Stimulated activated naive CD4-positive, alpha-beta T cell (primary cell): Measurements from ENCODE around the gene CDKAL1.
"Not testable (repeated sequence)": the region's sequence is repeated elsewhere in the genome, so short reads cannot be mapped to it uniquely, and the experiment has no call there.

Source experiments
- DNase-seq, 6 experiments: peaks; one replicate each; lab custom pipeline; 2025; lab: John Stamatoyannopoulos, UW

CDKAL1 gene

DNA sequence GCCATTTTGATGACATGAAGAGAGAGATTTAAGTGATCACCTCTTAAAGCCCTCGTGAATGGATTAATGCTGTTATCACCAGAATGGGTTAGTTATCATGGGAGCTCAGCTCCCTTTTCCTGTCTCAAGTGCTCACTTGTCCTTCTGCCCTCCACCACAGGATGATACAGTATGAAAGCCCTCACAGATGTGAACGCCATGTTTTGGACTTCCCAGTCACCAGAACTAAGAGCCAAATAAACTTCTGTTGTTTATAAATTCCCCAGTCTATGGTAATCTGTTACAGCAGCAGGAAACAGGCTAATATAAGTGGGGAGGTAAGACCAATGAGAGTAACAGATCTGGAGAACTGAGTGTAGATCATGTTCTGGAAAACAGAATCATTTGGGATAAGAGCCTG lies 493.2 kb downstream of the CDKAL1 start:
- no peak for DNase-seq

- no peak for DNase-seq
Measured at GRCh38 chr6:21031182-21031581, 496.9 kb downstream of the CDKAL1 start.

- DNase-seq: no peak
Measured at GRCh38 chr6:21033084-21033483, 498.8 kb downstream of the CDKAL1 start.

DNA sequence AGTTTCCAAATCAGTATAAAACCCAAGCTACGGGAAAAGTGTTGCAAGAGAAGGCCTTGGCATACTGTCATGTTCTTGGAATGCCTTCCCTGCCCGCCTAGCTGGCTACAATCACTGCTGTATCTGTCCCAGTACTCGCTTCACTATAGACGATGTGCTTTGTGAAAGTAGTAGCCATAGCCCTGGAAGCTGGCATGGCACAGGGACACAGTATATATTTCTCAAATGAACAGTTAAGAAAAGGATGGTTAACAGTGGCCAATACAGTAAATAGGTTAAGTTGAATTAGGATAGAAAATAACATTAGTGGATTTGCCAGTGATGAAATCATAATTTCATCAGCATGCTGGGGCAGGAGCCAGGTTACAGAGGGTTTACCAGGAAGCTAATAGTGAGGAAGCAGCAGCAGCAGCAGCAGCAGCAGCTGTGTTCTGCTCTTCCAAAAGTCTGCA lies 499.3 kb downstream of the CDKAL1 start:
- DNase-seq: no peak

- DNase-seq: no peak
Measured at GRCh38 chr6:21034345-21034744, 500.1 kb downstream of the CDKAL1 start.

DNA sequence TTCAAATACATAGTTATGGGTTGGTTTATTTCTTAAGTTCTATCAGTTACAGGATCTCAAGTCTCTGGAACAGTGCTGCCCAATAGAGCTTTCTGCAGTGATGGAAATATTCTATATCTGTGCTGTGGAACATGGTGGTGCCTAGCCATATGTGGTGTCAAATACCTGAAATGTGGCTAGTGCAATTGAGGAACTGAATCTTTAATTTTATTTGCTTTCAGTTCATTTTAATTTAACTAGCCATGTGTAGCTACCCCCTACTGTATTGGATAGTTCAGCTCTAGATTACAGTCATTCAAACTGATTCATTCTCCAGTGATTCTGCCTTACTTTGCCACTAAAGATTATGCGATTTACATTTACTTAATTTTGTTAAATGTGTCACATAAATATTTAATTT lies 503.2 kb downstream of the CDKAL1 start:
- DNase-seq: no peak

DNA sequence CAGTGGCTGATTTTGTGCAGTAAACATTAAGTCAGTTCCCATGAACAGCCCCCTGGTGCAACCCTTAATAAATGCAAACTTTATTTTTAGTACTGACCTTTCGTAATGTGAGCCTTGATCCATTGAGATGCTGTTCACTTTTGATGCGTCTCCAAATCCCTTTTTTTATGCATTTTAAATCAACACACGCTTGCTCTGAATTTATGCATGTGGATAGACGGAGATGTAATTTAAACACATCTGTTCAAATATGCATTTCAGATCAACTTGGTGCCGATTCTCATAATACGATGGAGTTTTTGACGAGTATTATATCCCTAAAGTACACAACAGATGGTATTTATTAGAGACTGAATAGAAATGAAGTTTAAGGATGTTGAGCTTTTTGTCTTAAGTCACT lies 505.7 kb downstream of the CDKAL1 start:
- no peak for DNase-seq

DNA sequence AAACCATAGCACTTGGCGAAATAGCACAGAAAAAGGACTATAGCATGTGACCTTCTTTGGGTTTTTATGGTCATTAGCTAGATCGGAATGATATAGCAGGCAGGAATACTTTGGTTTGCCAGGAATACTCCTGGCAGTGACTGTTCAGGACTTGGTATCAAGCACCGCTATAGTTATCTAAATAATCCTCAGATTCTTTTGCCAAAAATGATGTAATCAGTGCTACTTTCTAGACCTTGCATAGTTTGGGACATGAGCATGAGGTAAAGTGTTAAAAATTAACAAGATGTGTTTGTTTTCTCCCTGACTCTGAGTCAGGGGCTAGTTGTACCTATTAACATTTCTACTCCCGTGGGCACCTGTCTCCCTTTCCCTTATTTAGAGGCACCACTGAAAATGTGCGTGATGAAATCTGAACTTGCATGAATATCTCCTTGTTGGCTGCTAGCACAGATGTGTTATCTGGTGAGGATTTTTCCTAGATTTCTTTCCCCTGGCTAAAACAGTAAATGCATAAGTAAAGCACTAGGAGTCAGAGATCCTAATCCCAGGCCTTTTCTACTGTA lies 511.0 kb downstream of the CDKAL1 start:
- DNase-seq: no peak

GRCh38 chr6:21046276-21046675 lies 512.0 kb downstream of the CDKAL1 start:
- no peak for DNase-seq

DNA sequence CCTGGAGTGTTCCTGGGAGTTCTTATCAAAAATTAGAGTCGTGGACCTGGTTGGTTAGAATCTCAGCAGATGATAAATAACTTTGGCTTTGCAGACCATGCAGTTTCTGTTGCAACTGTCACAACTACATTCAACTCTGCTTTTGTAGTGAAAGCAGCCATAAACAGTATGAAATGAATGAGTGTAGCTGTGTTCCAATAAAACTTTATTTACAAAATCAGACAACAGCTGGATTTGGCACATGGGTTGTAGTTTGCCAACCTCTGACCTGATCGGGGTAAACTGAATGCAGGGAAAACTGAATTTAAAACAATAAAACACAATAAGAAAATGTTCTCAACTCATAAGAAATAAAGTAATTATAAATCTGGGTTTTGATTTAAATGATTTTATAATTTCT lies 513.8 kb downstream of the CDKAL1 start:
- DNase-seq: no peak

GRCh38 chr6:21049148-21049547 lies 514.9 kb downstream of the CDKAL1 start:
- DNase-seq: no peak

DNA sequence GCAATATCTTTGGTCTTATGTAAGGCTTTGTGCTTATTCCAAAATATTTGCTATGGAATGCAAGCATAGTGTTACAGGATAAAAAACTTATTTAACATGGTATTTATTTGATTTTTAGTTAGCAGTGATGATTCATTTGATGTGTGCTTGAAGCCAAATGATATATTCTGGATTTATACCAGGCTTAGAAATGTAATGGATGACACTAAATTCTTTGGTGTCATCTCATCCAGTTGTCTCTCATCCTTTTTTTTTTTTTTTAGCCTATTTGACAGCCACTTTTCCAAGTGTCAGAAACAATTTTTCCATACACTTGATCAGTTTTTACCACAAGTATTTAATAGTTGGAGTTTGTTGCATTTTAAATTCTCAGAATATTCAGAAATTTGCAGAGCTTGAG lies 515.3 kb downstream of the CDKAL1 start:
- DNase-seq: no peak

- no peak for DNase-seq
Measured at GRCh38 chr6:21050935-21051334, 516.7 kb downstream of the CDKAL1 start.

DNA sequence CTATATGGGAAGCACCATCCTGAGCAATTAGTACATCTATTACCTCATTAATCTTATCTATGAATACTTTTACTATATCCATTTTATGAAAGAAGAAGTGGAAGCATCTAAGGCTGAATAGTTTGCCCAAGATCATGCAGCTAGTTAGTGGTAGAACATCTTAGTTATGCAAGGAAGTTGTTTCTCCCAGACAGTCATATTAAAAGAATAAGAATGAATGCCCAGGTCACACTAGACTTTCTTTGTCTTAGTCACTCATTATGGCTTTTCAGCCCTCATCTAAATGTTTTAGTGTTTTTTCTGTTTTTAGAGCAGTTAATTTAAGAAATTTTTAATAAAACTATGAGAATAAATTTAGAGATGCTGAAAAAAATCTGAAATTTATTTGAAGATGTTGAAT lies 517.5 kb downstream of the CDKAL1 start:
- no peak for DNase-seq

DNA sequence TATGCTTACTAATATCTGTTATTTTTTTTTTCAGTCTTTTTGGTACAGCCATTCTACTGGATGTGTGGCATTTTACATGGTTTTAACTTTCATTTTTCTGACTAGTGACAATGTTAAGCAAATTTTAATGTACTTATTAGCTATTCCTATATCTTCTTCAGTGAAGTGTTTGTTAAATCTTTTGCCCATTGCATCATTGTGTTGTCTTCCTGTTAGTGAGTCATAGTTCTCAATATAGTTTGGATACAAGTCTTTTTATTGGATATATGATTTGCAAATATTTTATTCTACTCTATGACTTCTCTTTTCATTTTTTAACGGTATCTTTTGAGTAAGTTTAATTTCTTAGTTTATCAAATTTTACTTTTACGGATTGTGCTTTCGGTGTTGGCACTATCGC lies 519.4 kb downstream of the CDKAL1 start:
- no peak for DNase-seq

DNA sequence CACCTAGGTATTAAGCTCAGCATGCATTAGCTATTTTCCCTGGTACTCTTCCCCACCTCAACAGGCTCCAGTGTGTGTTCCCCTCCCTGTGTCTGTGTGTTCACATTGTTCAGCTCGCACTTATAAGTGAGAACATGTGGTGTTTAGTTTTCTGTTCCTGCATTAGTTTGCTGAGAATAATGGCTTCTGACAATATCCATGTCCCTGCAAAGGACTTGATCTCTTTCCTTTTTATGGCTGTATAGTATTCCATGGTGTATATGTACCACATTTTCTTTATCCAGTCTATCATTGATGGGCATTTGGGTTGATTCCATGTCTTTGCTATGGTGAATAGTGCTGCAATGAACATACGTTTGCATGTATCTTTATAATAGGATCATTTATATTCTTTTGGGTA lies 521.2 kb downstream of the CDKAL1 start:
- not testable (repeated sequence) for DNase-seq

DNA sequence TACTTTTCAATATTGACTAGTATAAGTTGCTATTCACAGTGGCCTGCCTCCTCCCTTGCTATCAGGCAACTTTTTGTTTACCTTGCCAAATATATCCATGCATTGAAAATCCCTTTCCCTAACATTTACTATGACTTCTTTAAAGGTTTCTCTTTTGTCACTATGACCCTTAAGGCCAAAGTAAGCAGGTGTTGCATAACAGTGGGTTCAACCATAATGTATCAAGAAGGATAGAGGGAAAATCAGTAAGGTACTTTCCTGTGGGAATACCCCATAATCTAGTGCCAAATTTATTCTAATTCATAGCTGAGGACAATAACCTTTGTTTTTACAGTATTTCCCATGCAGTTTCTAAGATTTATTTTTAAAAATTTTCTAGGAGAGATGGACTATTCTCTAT lies 527.6 kb downstream of the CDKAL1 start:
- no peak for DNase-seq

- DNase-seq: no peak
Measured at GRCh38 chr6:21064756-21065340, 530.6 kb downstream of the CDKAL1 start.

DNA sequence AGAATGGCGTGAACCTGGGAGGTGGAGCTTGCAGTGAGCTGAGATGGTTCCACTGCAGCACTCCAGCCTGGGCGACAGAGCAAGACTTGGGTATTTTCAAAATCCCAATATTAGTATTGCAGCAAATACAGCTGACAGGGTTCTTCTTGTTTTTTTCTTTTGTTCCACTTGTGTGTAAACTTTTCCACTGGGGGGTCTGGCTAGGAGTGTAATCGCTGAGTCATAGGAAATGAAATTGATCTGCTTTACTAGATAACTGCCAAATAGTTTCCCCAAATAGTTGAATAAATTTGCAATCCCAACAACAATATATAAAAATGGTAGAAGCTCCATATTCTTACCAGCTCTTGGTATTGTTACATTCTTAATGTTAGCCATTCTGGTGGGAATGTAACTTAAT lies 533.3 kb downstream of the CDKAL1 start:
- no peak for DNase-seq

DNA sequence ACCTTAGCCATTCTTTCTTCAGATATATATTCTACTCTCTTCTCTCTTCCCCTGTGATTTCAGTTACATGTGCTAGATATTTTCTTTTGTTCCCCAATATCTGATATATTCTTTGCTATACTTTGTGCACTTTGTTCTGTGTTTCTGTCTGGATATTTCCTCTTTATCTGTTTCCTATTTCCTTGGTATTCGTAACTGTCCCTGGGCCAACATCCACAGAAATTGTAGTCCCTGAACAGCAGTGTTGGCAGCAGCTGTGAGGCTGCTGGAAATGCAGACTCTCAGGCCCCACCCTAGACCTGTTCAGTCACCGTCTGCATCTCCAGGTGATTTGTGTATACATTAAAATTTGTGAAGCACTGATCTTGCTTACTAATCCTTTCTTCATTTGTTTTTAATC lies 536.4 kb downstream of the CDKAL1 start:
- DNase-seq: no peak

GRCh38 chr6:21071780-21072468 lies 537.7 kb downstream of the CDKAL1 start:
- no peak for DNase-seq

DNA sequence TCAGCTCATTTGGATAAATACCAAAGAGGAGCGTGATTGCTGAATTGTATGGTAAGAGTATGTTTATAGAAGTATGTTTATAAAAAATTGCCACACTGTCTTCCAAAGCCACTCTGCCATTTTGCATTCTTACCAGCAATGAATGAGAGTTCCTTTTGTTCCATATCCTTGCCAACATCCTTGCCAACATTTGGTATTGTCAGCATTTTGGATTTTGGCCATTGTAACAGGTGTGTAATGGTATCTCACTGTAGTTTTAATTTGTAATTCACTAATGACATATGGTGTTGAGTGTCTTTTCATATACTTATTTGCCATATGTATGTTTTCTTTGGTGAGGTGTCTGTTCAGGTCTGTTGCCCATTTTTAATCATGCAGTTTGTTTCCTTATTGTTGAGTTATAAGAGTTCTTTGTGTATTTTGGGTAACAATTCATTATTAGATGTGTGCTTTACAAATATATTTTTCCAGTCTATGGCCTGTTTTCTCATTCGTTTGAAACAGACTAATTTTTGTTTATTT lies 539.1 kb downstream of the CDKAL1 start:
- no peak for DNase-seq

GRCh38 chr6:21074484-21074883 lies 540.2 kb downstream of the CDKAL1 start:
- DNase-seq: no peak

DNA sequence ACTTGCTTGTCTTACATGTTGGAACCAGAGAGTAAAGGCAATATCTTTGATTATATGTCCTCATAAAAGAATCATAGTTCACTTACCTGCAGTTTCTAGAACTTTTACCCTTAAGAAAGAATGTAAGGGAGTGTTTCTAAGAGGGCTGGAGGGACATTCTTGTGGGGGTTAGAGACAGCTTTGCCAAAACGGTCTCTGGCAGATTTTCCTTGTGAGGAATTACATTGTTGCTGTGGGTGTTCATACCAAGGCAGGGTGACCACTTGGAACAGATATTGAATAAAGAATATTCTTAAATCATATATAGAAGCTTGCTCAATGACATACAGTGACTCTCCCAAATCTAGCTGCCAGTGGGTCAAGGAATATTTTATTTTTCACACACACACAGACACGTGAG lies 541.7 kb downstream of the CDKAL1 start:
- no peak for DNase-seq
